ENCODE results near the gene CFAP91.

Gene CFAP91

DNA sequence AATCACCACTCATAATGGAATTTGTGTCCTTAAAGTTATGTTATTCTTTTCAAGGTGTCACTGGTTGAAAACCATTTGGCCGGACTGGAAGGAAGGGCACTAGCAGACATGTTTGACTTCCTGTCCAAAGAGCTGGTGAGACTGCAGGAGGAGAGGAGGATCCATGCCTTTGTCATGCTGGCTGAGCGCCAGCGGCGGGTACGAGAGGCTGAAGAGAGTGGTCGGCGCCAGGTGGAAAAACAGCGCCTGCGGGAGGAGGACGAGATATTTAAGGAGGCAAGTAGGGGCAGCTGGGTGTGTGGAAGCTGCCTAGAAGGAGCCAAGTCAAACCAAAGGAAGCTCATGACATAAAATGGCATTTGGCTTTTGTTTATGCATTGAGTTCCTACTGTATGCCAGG, 41.1 kb downstream of the CFAP91 start:
- no peak for DNase-seq

DNA sequence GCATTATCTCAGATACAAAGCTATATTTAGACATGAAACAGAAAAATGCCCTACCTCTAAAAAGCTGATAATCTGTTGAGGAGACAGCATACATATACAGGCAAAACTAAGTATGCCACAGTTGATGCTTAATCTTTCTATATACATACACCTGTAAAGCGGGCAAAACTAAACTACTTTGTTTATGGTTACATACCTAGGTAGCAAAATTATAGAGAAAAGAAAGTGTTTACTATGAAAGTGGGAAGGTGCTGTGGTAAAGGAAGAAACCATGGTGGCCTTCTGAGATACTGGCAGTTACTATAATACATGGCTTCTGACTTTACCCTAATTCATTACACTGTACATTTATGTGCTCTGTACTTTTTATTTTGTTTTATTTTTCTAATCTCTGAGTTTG, 43.1 kb downstream of the CFAP91 start:
- no peak for DNase-seq

DNA sequence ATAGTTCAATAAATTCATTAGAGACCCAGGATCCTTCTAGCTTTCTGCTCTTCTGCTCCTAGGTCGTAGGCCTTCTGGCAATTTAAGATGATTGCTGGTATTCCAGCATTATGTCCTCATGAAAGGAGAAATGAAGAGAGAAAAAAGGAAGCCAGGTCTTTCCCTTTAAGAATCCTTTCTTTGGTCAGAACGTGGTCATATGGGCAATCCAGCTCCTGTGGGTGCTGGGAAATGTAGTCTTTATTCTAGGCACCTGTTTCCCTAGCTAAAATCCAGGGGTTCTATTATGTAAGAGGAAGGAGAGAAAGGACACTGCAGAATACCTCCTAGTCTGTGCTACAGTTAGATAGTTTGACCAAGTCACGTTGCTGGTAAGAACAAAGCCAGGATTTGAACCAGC, 43.6 kb downstream of the CFAP91 start:
- DNase-seq = no peak

DNA sequence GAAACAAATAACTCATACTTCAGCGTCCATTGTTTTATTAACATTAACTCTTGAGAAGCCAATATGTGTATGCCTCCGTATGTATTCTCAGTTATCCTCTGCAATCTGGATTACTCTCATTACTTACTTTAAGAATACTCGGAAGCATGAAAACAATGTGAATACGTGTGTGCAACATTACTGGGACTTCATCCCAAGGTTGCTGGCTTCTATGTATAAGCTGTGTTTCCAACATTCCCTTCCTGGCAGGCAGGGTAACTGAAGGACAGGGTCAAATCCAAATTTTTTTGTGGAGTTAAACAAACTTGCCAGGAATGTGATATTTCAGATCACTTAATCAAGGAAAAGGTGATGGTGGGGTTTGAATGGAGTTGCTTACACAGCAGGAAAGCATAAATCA, 44.5 kb downstream of the CFAP91 start:
- no peak for DNase-seq

DNA sequence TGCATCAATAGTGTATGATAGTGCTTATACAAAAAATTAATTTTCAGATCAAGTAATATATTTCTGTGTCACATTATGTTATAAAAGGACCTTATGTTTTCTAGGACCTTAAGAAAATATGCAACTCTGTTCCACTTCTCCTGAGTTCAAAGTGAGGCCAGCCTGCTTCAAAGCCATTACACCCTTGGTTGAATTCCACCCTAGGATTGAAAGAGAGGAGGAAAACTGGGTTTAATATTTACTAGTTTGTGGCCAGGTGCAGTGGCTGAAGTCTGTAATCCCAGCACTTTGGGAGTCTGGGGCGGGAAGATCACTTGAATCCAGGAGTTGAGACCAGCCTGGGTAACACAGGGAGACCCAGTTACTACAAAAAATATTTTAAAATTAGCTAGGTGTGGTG, 46.2 kb downstream of the CFAP91 start:
- no peak for DNase-seq

DNA sequence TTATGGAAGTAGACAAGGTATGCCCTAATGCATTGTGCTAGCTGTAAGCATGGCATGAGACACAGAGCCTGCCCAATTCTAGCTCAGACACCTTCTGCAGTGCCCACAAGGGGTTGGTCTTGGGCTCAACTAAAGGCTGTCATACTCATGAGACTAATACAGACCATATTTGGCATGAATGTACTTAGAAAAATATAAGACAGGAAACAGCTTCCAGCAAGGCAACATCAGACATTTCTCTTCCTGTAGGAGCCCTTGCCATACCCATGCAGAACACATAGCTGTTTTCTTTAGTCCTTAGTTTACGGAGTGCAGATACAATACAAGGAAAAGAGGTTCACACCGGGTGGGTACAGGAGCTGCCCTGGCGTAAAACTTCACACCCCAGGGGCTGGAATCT, 48.6 kb downstream of the CFAP91 start:
- no peak for DNase-seq
